Ishikawa (cell line): ENCODE data around the gene TNFSF15.

Experiments used
- CEBPB ChIP-seq: IDR thresholded peaks from 2 replicates; pipeline ENCODE4 v1.6.1; 2012
- CREB1 ChIP-seq: IDR thresholded peaks from 2 replicates; pipeline ENCODE4 v1.6.1; 2012; ENCODE audit warnings: low read depth
- RAD21 ChIP-seq: IDR thresholded peaks from 2 replicates; pipeline ENCODE4 v1.6.1; 2012; ENCODE audit warnings: low read depth
- TF ChIP-seq, protein P1 (sequence below): IDR thresholded peaks from 2 replicates; pipeline ENCODE4 v1.6.1; 2012

DNA sequence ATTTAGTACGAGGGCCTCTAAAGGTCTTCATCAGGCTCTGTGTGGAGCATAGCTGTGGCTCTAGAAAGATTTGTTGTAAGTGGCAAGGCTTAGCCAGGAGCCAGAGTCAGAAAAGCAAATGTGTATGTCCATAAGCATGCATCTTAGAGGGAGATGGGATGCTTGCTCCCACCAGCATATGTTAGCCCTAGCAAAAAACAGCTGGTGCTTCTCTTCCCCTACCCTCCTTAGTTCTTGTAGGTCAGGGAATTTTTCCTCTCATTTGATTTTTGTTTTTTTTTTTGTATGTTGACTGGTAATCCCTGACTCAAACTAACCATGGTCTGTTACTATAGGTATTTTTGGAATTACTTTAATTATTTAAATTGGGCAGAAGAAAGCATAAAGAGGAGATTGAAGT, 7.7 kb downstream of the TNFSF15 start:
- TF ChIP-seq RAD21 (no peak), CEBPB (no peak), CREB1 (no peak)
- TF ChIP-seq, protein P1, sequence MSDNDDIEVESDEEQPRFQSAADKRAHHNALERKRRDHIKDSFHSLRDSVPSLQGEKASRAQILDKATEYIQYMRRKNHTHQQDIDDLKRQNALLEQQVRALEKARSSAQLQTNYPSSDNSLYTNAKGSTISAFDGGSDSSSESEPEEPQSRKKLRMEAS: no peak
